A549 (cell line): Measurements from ENCODE around the gene ITGA5.

Experiments used
- CHD2 ChIP-seq: fragments of 150-350 bp; IDR thresholded peaks from 2 replicates; pipeline ENCODE4 v1.6.1; 2014; ENCODE audit warnings: low read length; ENCODE audit not compliant: partially characterized antibody
- CTCF ChIP-seq: fragments of >200 bp; sonication (Bioruptor Twin); formaldehyde crosslinking; IDR thresholded peaks from 3 replicates; pipeline ENCODE4 v1.5.1; 2016
- EP300 ChIP-seq, 2 experiments: fragments of >200 bp; sonication (Bioruptor Twin); formaldehyde crosslinking; IDR thresholded peaks; 2 replicates in 1 of 2; 3 replicates in 1 of 2; pipeline ENCODE4 v1.6.1; 2016 to 2017
- JUN ChIP-seq, 2 experiments: fragments of >200 bp; sonication (Bioruptor Twin); formaldehyde crosslinking; IDR thresholded peaks; 2 replicates in 1 of 2; 3 replicates in 1 of 2; pipeline ENCODE4 v1.6.1; 2016 to 2017
- MAZ ChIP-seq: fragments of 150-350 bp; IDR thresholded peaks from 2 replicates; pipeline ENCODE4 v1.6.1; 2014; ENCODE audit warnings: antibody characterized with exemption, low read depth, low read length, borderline replicate concordance
- POLR2A ChIP-seq: IDR thresholded peaks from 2 replicates; pipeline ENCODE4 v1.6.1; 2012; ENCODE audit warnings: mild to moderate bottlenecking, low read length
- RAD21 ChIP-seq, 2 experiments: fragments of >200 bp in 1 of 2; sonication (Bioruptor Twin) in 1 of 2; formaldehyde crosslinking in 1 of 2; IDR thresholded peaks in 1 of 2; conservative IDR thresholded peaks in 1 of 2; 2 replicates in 1 of 2; 3 replicates in 1 of 2; pipeline ENCODE4 v1.6.1; 2012 to 2018; ENCODE audit warnings: inconsistent platforms in 1 of 2

- TF ChIP-seq CTCF, result no peak
- no peak for TF ChIP-seq CHD2
- no peak for TF ChIP-seq MAZ
- TF ChIP-seq JUN (IDR thresholded peaks at IDR 0.05), result no peak
- TF ChIP-seq POLR2A, result no peak
- no peak for TF ChIP-seq RAD21 (conservative IDR thresholded peaks at IDR 0.05 in 1 of 2, IDR thresholded peaks at IDR 0.05 in 1 of 2)
- no peak for TF ChIP-seq EP300 (IDR thresholded peaks at IDR 0.05)
These were observed 502 bp downstream of the ITGA5 start for GRCh38 chr12:54418441-54419087.
